Fibroblast of skin of right biceps (primary cell): ENCODE results near the gene CPT1B.
"Not testable (repeated sequence)": the region's sequence is repeated elsewhere in the genome, so short reads cannot be mapped to it uniquely, and the experiment has no call there.

Experiments used
- DNase-seq: peaks from one replicate; pipeline ENCODE4 v3.0.0-alpha.2; 2013

The CPT1B gene

GRCh38 chr22:50577987-50578775, at the start of gene CPT1B:
Gene CPT1B, minus strand, starts transcription at chr22:50578427. Its CDS starts 512 bp downstream, at chr22:50577915.
- DNase-seq, result peak; percentile 48

- DNase-seq, result no peak
These were observed 48.8 kb upstream of the CPT1B start for GRCh38 chr22:50626850-50627641.

- DNase-seq, result no peak
These were observed 48.2 kb upstream of the CPT1B start for GRCh38 chr22:50626314-50626849.

- DNase-seq, result no peak
These were observed 47.5 kb upstream of the CPT1B start for GRCh38 chr22:50625568-50626313.

- DNase-seq, result no peak
These were observed 46.9 kb upstream of the CPT1B start for GRCh38 chr22:50625131-50625567.

GRCh38 chr22:50624347-50625130, 46.3 kb upstream of the CPT1B start:
- no peak for DNase-seq

- no peak for DNase-seq
These were observed 44.6 kb upstream of the CPT1B start for GRCh38 chr22:50622723-50623327.

- DNase-seq, result no peak
These were observed 43.9 kb upstream of the CPT1B start for GRCh38 chr22:50621948-50622722.

GRCh38 chr22:50621356-50621880, 43.2 kb upstream of the CPT1B start:
- no peak for DNase-seq

GRCh38 chr22:50620593-50621355, 42.5 kb upstream of the CPT1B start:
- DNase-seq, result no peak

GRCh38 chr22:50614296-50614695, 36.1 kb upstream of the CPT1B start:
- not testable (repeated sequence) for DNase-seq

GRCh38 chr22:50613291-50613981, 35.2 kb upstream of the CPT1B start:
- DNase-seq, result no peak

GRCh38 chr22:50612528-50613221, 34.4 kb upstream of the CPT1B start:
- DNase-seq, result no peak

GRCh38 chr22:50612168-50612527, 33.9 kb upstream of the CPT1B start:
- DNase-seq, result no peak

- DNase-seq, result no peak
These were observed 33.3 kb upstream of the CPT1B start for GRCh38 chr22:50611341-50612060.

- no peak for DNase-seq
These were observed 32.4 kb upstream of the CPT1B start for GRCh38 chr22:50610581-50610980.

- no peak for DNase-seq
These were observed 31.8 kb upstream of the CPT1B start for GRCh38 chr22:50610041-50610451.

- no peak for DNase-seq
These were observed 31.4 kb upstream of the CPT1B start for GRCh38 chr22:50609599-50609998.
